UCSD-AML1 (cell line): ENCODE data around the gene S1PR1.
A peak's percentile ranks its signal among the peaks of the same experiment; 100 is the strongest.

Source experiments
- DNase-seq: peaks from one replicate; lab custom pipeline; 2025; ENCODE audit not compliant: unreplicated experiment; lab: John Stamatoyannopoulos, UW

S1PR1 gene

GRCh38 chr1:101278845-101279244, 42.0 kb downstream of the S1PR1 start:
- DNase-seq, result no peak

- no peak for DNase-seq
Observed at GRCh38 chr1:101280049-101280592, 43.3 kb downstream of the S1PR1 start.

GRCh38 chr1:101280942-101281654, 44.3 kb downstream of the S1PR1 start:
- DNase-seq, result no peak

- DNase-seq, result no peak
Observed at GRCh38 chr1:101281751-101282150, 44.9 kb downstream of the S1PR1 start.

- DNase-seq, result no peak
Observed at GRCh38 chr1:101282314-101283038, 45.7 kb downstream of the S1PR1 start.

- peak; percentile 61 for DNase-seq
Observed at GRCh38 chr1:101283443-101283842, 46.6 kb downstream of the S1PR1 start.

GRCh38 chr1:101284021-101284420, 47.2 kb downstream of the S1PR1 start:
- DNase-seq, result peak; percentile 11

- DNase-seq, result no peak
Observed at GRCh38 chr1:101284622-101285218, 47.9 kb downstream of the S1PR1 start.

GRCh38 chr1:101285922-101286570, 49.2 kb downstream of the S1PR1 start:
- no peak for DNase-seq

GRCh38 chr1:101288491-101288944, 51.7 kb downstream of the S1PR1 start:
- peak; percentile 35 for DNase-seq

- DNase-seq, result no peak
Observed at GRCh38 chr1:101290119-101290921, 53.5 kb downstream of the S1PR1 start.
